AG10803 (cell line): Measurements from ENCODE around the gene SEMA3E.
A peak's percentile ranks its signal among the peaks of the same experiment; 100 is the strongest.
"Not testable (repeated sequence)": the region's sequence is repeated elsewhere in the genome, so short reads cannot be mapped to it uniquely, and the experiment has no call there.

Source experiments
- DNase-seq: peaks from one replicate; pipeline ENCODE4 v3.0.0; 2010; ENCODE audit warnings: low read depth
- H3K4me3 ChIP-seq: 2 replicates; pipeline ENCODE4 v1.5.1; 2011; ENCODE audit warnings: mild to moderate bottlenecking, low read length, control low read depth
- TF ChIP-seq, protein P1 (sequence below): conservative IDR thresholded peaks from 2 replicates; pipeline ENCODE4 v1.5.1; 2011; ENCODE audit warnings: mild to moderate bottlenecking, low read length, control low read depth, inconsistent platforms

Gene SEMA3E

GRCh38 chr7:83467493-83467892, 181.4 kb downstream of the SEMA3E start:
- TF ChIP-seq, protein P1, sequence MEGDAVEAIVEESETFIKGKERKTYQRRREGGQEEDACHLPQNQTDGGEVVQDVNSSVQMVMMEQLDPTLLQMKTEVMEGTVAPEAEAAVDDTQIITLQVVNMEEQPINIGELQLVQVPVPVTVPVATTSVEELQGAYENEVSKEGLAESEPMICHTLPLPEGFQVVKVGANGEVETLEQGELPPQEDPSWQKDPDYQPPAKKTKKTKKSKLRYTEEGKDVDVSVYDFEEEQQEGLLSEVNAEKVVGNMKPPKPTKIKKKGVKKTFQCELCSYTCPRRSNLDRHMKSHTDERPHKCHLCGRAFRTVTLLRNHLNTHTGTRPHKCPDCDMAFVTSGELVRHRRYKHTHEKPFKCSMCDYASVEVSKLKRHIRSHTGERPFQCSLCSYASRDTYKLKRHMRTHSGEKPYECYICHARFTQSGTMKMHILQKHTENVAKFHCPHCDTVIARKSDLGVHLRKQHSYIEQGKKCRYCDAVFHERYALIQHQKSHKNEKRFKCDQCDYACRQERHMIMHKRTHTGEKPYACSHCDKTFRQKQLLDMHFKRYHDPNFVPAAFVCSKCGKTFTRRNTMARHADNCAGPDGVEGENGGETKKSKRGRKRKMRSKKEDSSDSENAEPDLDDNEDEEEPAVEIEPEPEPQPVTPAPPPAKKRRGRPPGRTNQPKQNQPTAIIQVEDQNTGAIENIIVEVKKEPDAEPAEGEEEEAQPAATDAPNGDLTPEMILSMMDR: no peak
- H3K4me3 ChIP-seq: no peak overlapping the region
- no peak for DNase-seq

DNA sequence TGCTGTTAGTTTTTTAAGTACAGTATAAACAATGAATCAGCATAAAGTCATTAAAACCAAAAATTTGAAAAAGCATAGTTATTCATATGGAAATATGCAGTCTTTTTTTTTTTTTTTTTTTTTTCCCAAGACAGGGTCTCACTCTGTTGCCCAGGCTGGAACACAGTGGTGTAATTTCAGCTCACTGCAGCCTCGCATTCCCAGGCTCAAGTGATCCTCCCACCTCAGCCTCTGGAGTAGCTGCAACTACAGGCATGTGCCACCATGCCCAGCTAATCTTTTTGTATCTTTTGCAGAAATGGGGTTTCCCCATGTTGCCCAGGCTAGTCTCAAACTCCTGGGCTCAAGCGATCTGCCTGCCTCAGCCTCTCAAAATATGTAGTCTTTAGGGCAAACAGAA, 182.0 kb downstream of the SEMA3E start:
- H3K4me3 ChIP-seq: no peak overlapping the region
- DNase-seq: no peak
- TF ChIP-seq, protein P1: no peak

DNA sequence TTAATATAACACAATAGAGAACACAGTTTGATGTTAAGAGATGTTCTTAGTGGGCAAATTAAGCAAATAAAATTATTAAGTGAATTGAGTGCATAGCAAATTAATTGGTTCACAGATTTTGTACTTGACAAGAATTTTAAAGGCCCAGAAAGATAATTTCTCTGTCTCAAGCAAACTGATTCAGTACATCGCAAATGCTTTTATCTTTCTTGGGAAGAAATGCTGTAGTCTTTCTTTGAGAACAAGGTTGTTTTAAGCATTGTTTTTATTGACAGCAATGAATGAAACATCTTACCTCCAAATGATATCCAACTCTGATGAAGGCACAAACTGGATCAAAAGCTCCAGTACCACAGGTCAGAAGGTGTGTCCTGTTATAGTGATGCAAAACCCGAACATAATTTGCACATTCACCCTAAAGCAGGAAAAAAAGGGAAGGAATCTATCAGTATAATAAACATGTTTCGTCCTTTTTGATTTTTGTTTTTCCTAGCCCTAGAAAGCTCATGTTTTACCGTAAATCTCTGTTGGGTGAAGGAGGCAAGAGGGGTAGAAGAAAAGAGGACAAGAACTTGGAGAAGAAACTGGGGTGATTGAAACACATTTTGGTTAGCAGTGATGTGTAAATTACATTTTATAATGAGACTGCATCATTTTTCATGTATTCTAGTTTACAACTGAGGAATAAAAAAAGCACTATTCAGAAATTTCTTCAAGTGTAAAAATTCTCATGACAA, 182.6 kb downstream of the SEMA3E start:
- TF ChIP-seq, protein P1: no peak
- DNase-seq: no peak

DNA sequence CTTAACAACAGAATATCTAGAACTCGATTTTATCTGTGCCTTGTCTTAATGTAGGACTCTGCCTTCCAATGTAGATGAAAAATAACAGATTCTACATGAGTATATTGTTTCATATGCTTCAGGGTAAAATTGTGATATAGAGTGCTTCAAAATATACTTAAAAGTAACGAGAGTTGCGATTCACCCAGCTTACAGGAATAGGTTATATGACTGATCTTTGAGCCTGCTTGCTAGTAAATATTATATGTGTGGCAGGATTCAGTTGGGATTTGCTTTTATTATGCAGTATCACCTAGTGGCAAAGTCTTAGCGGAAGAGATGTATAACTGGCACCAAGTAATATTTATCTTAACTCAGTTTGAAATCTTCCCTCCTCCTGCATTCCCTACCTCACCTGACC, 183.3 kb downstream of the SEMA3E start:
- no peak overlapping the region for H3K4me3 ChIP-seq
- DNase-seq: no peak
- TF ChIP-seq, protein P1: no peak

More for the DNA sequence above, 182.6 kb downstream of the SEMA3E start:
- no peak overlapping the region for H3K4me3 ChIP-seq

DNA sequence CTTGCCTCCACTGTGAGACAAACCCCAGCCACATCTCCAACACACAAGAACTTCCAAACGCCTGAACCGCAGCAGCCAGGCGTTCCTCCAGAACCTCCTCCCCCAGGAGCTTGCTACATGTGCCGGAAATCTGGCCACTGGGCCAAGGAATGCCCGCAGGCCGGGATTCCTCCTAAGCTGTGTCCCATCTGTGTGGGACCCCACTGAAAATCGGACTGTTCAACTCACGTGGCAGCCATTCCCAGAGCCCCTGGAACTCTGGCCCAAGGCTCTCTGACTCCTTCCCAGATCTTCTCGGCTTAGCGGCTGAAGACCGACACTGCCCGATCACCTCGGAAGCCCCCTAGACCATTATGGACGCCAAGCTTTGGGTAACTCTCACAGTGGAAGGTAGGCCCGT, 187.1 kb downstream of the SEMA3E start:
- DNase-seq, H3K4me3 ChIP-seq: not testable (repeated sequence)

- H3K4me3 ChIP-seq: not testable (repeated sequence)
Observed at GRCh38 chr7:83459930-83460653, 188.8 kb downstream of the SEMA3E start.

DNA sequence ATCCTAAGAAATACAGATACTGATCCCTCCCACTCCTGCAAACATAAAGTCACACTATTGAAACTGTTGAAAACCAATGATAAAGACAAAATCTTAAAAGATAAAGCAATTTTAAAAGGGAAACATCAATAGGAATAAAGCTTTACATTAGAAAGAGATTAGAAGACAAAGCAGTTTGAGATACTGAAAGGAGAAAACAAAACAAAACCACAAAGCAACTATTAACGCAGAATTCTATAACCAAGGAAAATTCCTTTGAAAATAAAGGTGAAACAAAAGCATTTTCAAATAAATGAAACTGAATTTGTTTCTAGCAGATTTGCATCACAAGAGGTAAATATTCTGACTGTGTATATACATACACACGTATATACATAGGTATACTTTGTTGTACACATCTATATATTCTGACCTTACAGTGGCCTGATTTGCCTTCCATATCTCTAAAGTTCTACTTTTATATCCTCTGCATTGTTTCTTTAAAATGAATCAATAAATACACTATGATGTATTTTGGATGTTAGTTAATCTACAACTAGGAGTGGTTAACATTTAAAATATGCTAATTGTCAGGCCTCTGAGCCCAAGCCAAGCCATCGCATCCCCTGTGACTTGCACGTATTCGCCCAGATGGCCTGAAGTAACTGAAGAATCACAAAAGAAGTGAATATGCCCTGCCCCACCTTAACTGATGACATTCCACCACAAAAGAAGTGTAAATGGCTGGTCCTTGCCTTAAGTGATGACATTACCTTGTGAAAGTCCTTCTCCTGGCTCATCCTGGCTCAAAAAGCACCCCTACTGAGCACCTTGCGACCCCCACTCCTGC, 189.6 kb downstream of the SEMA3E start:
- not testable (repeated sequence) for H3K4me3 ChIP-seq, DNase-seq

More at GRCh38 chr7:83459930-83460653, 188.8 kb downstream of the SEMA3E start:
- not testable (repeated sequence) for DNase-seq

GRCh38 chr7:83457022-83457892, 191.7 kb downstream of the SEMA3E start:
- no peak overlapping the region for H3K4me3 ChIP-seq
- TF ChIP-seq, protein P1: no peak
- DNase-seq: peak; percentile 12
